ENCODE measurements around the gene ELK4. TPM values are rescaled to one million over a fixed set of nuclear protein-coding genes. Genes with fewer than 3 reads are reported as not detected.
A peak's percentile ranks its signal among the peaks of the same experiment; 100 is the strongest.

ELK4 gene
- 57.1 TPM for total RNA-seq (ENCODE audit: unreplicated experiment)
- long read RNA-seq, result 0 reads

GRCh38 chr1:205631768-205632668 is at the start of gene ELK4:
ELK4 (minus strand) TSS chr1:205632011; CDS start chr1:205623882, 8,129 bp downstream.
- TF ChIP-seq CTCF (IDR thresholded peaks at IDR 0.05; ENCODE audit: unreplicated experiment), result peak; percentile 30
- H3K9me3 Mint-ChIP-seq (ENCODE audit: unreplicated experiment), result no peaks in the 10 kb centered on the region
- H3K4me1 Mint-ChIP-seq (ENCODE audit: unreplicated experiment), result peaks cover 32% of the 10 kb centered on the region
- H3K4me3 Mint-ChIP-seq (ENCODE audit: unreplicated experiment), result peak within 1 kb of the TSS; percentile 96
- peak within 1 kb of the TSS; percentile 97 for H3K27ac Mint-ChIP-seq (ENCODE audit: unreplicated experiment)
- peaks cover 14% of the 10 kb centered on the region for H3K27me3 Mint-ChIP-seq (ENCODE audit: unreplicated experiment)
- peak; percentile 98 for DNase-seq (ENCODE audit: low spot score)
- peaks cover under 1% of the 10 kb centered on the region for H3K36me3 Mint-ChIP-seq (ENCODE audit: low read depth, unreplicated experiment)

GRCh38 chr1:205681364-205681763 is 49.6 kb upstream of the ELK4 start:
- no peak for TF ChIP-seq CTCF (IDR thresholded peaks at IDR 0.05; ENCODE audit: unreplicated experiment)
- Mint-ChIP-seq H3K9me3 (ENCODE audit: unreplicated experiment) (no peaks in the 10 kb centered on the region), H3K36me3 (ENCODE audit: low read depth, unreplicated experiment) (no peaks in the 10 kb centered on the region), H3K27ac (ENCODE audit: unreplicated experiment) (no peak overlapping the region), H3K4me1 (ENCODE audit: unreplicated experiment) (peaks cover 35% of the 10 kb centered on the region), H3K4me3 (ENCODE audit: unreplicated experiment) (no peak overlapping the region), H3K27me3 (ENCODE audit: unreplicated experiment) (peaks cover 12% of the 10 kb centered on the region)
- DNase-seq (ENCODE audit: low spot score), result no peak

DNA sequence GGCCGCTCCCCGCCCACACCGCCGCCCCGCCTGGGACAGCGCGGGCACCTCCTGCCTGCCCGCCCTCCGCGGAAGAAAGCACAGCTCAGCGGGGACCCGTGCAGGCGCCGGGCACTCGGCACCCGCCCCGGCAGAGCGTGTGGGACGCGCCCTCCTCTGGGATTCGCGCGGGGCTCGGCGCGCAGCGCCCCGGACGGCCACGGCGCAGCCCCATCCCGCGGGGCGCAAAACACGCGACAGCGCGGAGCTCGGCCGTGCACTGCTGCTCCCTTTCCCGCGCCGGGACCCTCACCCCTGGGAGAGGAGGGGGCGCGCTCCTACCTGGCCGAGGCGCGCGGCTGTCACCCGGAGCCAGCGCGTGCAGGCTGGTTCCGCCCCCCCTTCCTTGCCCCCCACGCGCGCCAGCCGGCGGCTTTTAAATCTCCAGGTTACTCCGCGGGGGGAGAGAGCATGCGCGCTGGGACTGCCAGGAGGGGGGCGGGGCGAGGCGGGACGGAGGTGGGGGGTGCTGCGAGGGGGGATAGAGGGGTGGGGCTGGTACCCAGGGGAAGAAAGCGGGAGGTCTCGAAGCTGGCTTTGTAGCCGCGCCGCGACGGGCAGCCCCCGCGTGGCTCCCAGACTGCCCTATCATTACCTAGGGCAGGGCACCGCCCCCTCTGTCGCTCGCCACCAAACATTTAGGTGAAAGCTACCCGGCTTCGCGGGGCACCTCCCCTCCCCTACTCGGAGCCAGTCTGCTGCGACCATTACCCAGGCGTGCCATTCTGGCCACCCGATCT is 48.5 kb upstream of the ELK4 start, which contains the start of gene SLC45A3:
Gene SLC45A3, minus strand, starts transcription at position 437 of the 779 bp plus-strand sequence. CDS start 15,853 bp downstream, outside the sequence.
- Mint-ChIP-seq H3K27ac (ENCODE audit: unreplicated experiment) (no peak within 1 kb of the TSS), H3K4me1 (ENCODE audit: unreplicated experiment) (peaks cover 46% of the 10 kb centered on the region), H3K36me3 (ENCODE audit: low read depth, unreplicated experiment) (no peaks in the 10 kb centered on the region), H3K4me3 (ENCODE audit: unreplicated experiment) (peak within 1 kb of the TSS; percentile 92), H3K9me3 (ENCODE audit: unreplicated experiment) (no peaks in the 10 kb centered on the region), H3K27me3 (ENCODE audit: unreplicated experiment) (peaks cover 12% of the 10 kb centered on the region)
- TF ChIP-seq CTCF (IDR thresholded peaks at IDR 0.05; ENCODE audit: unreplicated experiment), result no peak
- DNase-seq (ENCODE audit: low spot score), result peak; percentile 43

DNA sequence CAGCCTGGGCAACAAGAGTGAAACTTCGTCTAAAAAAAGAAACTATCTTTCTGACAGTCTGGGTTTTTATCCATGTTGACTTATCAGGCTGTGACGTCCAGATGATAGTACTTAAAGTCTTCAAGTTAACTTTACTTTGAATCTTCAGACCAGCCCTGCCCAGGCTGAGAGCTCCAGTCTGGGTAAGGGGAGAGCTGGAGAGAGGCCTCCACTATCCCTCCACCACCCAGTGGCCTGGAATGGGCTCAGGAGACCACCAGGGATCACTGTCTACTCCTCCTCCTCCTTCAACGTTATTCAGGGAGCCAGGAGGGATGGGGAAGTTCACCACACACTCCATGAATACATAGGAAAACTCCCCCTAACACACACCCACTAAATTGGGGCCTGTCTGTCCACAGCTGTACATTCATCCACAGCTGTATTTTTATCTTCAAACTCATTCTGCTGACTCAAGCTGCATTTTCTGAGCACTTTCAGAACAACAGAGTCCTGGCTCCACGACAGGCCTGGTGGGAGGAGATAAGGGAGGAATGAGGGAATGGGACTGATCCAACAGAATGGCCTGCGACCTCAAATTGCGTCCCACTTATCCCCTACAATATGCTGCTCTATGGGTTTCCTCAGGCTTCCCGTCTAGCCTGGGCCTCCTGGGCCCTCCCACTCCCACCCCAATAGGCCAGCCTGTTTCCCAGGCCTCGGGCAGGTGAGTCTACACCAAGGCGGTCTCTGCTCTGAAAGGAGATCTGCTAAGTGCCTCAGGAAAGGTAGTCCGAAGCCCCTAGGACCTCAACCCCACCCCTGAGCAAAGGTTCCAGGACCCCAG is 46.7 kb upstream of the ELK4 start:
- Mint-ChIP-seq H3K9me3 (ENCODE audit: unreplicated experiment) (no peaks in the 10 kb centered on the region), H3K27me3 (ENCODE audit: unreplicated experiment) (peaks cover 12% of the 10 kb centered on the region), H3K4me1 (ENCODE audit: unreplicated experiment) (peaks cover 48% of the 10 kb centered on the region), H3K36me3 (ENCODE audit: low read depth, unreplicated experiment) (no peaks in the 10 kb centered on the region), H3K4me3 (ENCODE audit: unreplicated experiment) (peak overlapping the region; percentile 92), H3K27ac (ENCODE audit: unreplicated experiment) (no peak overlapping the region)
- TF ChIP-seq CTCF (IDR thresholded peaks at IDR 0.05; ENCODE audit: unreplicated experiment), result no peak
- no peak for DNase-seq (ENCODE audit: low spot score)

All from endothelial cell (in vitro differentiated cells).